Type B pancreatic cell (in vitro differentiated cells): ENCODE data around the gene ATP1A1. TPM values are rescaled to one million over a fixed set of nuclear protein-coding genes. Genes with fewer than 3 reads are reported as not detected.

Experiments
- DNase-seq: peaks from one replicate; pipeline ENCODE4 v3.0.0; 2021; ENCODE audit warnings: mixed read lengths; ENCODE audit not compliant: unreplicated experiment; ENCODE audit errors: extremely low spot score
- H3K27ac Mint-ChIP-seq: 2 replicates; pipeline ENCODE4 v1.8.0; 2021; ENCODE audit warnings: mild to moderate bottlenecking, mixed read lengths
- H3K27me3 Mint-ChIP-seq: 2 replicates; pipeline ENCODE4 v1.8.0; 2021; ENCODE audit warnings: mixed read lengths
- H3K36me3 Mint-ChIP-seq: 2 replicates; pipeline ENCODE4 v1.8.0; 2021; ENCODE audit warnings: mixed read lengths
- H3K4me1 Mint-ChIP-seq: one replicate; pipeline ENCODE4 v1.8.0; 2021; ENCODE audit warnings: mixed read lengths; ENCODE audit not compliant: unreplicated experiment
- H3K4me3 Mint-ChIP-seq: 2 replicates; pipeline ENCODE4 v1.8.0; 2021; ENCODE audit warnings: mild to moderate bottlenecking, mixed read lengths
- H3K9me3 Mint-ChIP-seq: 2 replicates; pipeline ENCODE4 v1.8.0; 2021; ENCODE audit warnings: mixed read lengths
- CTCF ChIP-seq: fragments of 200-600 bp; sonication (generic); conservative IDR thresholded peaks from 2 replicates; pipeline ENCODE4 v1.5.0; 2021; ENCODE audit warnings: antibody characterized with exemption, mild to moderate bottlenecking
- total RNA-seq: library from RNA; stranded (reverse); gene quantifications from 2 replicates; pipeline ENCODE4 v1.2.1, GENCODE V29; 2021; ENCODE audit warnings: low replicate concordance

ATP1A1 gene
- total RNA-seq, 1 donor from 2014 or later, result 374 TPM

DNA sequence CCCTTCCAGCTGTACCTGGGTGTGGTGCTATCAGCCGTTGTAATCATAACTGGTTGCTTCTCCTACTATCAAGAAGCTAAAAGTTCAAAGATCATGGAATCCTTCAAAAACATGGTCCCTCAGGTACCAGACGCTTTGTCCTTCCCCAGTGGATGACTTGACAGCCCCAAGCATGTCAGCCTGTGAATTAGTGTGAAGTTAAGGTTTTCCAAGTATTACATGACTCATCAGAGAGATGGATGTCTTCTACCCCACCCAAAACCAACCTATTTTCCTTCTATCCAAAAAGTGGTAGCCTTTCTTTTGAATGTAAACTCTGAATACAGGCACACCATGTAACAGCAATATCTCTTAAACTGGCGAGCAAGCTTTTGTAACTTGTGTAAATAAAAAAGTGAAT lies 15.1 kb downstream of the ATP1A1 start:
- no peaks in the 10 kb centered on the region for H3K9me3 Mint-ChIP-seq
- H3K27me3 Mint-ChIP-seq, result no peaks in the 10 kb centered on the region
- H3K36me3 Mint-ChIP-seq, result peaks cover 44% of the 10 kb centered on the region
- no peak for TF ChIP-seq CTCF
- H3K4me1 Mint-ChIP-seq, result peaks cover 4% of the 10 kb centered on the region
- no peak overlapping the region for H3K4me3 Mint-ChIP-seq
- DNase-seq, result no peak
- H3K27ac Mint-ChIP-seq, result no peak overlapping the region

DNA sequence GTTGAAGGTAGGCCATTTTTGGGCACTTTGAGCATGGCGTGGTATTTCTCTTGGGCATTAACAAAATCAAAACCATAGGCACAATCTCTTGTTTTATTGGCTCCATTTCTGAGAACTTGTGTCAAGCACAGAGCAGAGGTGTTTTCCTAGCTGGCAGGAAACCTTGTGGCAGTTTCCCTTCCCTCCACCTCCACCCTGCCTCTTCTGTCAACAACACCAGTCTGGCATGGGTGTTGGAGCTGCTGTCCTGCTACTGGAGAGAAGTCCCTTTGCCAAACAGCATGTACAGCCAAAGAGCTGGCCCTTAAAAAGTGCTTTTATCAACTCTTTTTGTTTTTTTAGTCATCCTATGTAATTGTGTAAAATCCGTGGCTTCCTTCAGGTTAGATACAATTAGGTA lies 16.0 kb downstream of the ATP1A1 start:
- no peaks in the 10 kb centered on the region for H3K9me3 Mint-ChIP-seq
- DNase-seq, result no peak
- H3K4me1 Mint-ChIP-seq, result no peaks in the 10 kb centered on the region
- no peaks in the 10 kb centered on the region for H3K27me3 Mint-ChIP-seq
- no peak for TF ChIP-seq CTCF
- no peak overlapping the region for H3K27ac Mint-ChIP-seq
- H3K36me3 Mint-ChIP-seq, result peaks cover 48% of the 10 kb centered on the region
- no peak overlapping the region for H3K4me3 Mint-ChIP-seq

GRCh38 chr1:116389686-116390085 lies 16.6 kb downstream of the ATP1A1 start:
- TF ChIP-seq CTCF, result no peak
- no peak for DNase-seq
- H3K27me3 Mint-ChIP-seq, result no peaks in the 10 kb centered on the region
- no peak overlapping the region for H3K27ac Mint-ChIP-seq
- H3K9me3 Mint-ChIP-seq, result no peaks in the 10 kb centered on the region
- peaks cover 55% of the 10 kb centered on the region for H3K36me3 Mint-ChIP-seq
- no peaks in the 10 kb centered on the region for H3K4me1 Mint-ChIP-seq
- H3K4me3 Mint-ChIP-seq, result no peak overlapping the region

GRCh38 chr1:116390195-116390594 lies 17.2 kb downstream of the ATP1A1 start:
- no peak overlapping the region for H3K27ac Mint-ChIP-seq
- H3K36me3 Mint-ChIP-seq, result peaks cover 57% of the 10 kb centered on the region

DNA sequence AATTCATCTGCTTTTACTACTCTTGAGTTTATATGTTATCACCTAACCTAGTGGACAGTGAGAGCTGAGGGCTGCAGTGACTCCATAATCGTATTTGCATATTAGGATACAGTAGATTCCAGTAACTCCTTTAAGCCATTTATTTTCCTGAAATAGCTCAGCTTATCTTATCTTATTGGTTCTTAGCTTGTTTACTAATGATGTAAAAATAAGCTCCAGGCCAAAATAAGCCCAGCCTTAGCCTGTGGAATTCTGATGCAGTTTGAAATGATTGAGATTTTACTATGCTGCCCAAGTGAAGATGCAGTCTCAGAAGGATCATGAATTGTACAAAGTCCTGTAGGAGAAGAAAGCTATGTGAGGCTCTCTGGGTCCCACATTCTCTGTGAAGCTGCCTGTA lies 18.1 kb downstream of the ATP1A1 start:
- Mint-ChIP-seq H3K27me3 (no peaks in the 10 kb centered on the region), H3K9me3 (no peaks in the 10 kb centered on the region), H3K27ac (no peak overlapping the region), H3K4me1 (no peaks in the 10 kb centered on the region), H3K36me3 (peaks cover 59% of the 10 kb centered on the region), H3K4me3 (no peak overlapping the region)
- TF ChIP-seq CTCF, result no peak
- DNase-seq, result no peak

More at GRCh38 chr1:116390195-116390594, 17.2 kb downstream of the ATP1A1 start:
- no peak for DNase-seq
- Mint-ChIP-seq H3K27me3 (no peaks in the 10 kb centered on the region), H3K4me1 (no peaks in the 10 kb centered on the region), H3K4me3 (no peak overlapping the region), H3K9me3 (no peaks in the 10 kb centered on the region)
- TF ChIP-seq CTCF, result no peak
